Smooth muscle cell (in vitro differentiated cells): ENCODE data around the gene DDX11. TPM values are rescaled to one million over a fixed set of nuclear protein-coding genes. Genes with fewer than 3 reads are reported as not detected.
"Not testable (repeated sequence)": the region's sequence is repeated elsewhere in the genome, so short reads cannot be mapped to it uniquely, and the experiment has no call there.

ENCODE experiments used
- DNase-seq: peaks from one replicate; lab custom pipeline; 2025; ENCODE audit not compliant: unreplicated experiment; lab: John Stamatoyannopoulos, UW
- H2AFZ ChIP-seq: fragments of 200-600 bp; sonication (generic); 2 replicates; pipeline ENCODE4 v1.6.0; 2016; ENCODE audit warnings: antibody characterized with exemption, low read depth, mild to moderate bottlenecking
- H3F3A ChIP-seq: fragments of 200-600 bp; sonication (generic); 2 replicates; pipeline ENCODE4 v1.6.0; 2017; ENCODE audit warnings: antibody characterized with exemption, low read depth
- H3K27ac ChIP-seq: fragments of 200-600 bp; sonication (generic); 2 replicates; pipeline ENCODE4 v1.5.1; 2016; ENCODE audit warnings: low read depth, mild to moderate bottlenecking
- H3K27me3 ChIP-seq: fragments of 200-600 bp; sonication (generic); 2 replicates; pipeline ENCODE4 v1.6.1; 2016; ENCODE audit warnings: low read depth, mild to moderate bottlenecking
- H3K36me3 ChIP-seq: fragments of 200-600 bp; sonication (generic); 2 replicates; pipeline ENCODE4 v1.5.1; 2016; ENCODE audit warnings: low read depth
- H3K4me1 ChIP-seq: fragments of 200-600 bp; sonication (generic); 2 replicates; pipeline ENCODE4 v1.5.1; 2016; ENCODE audit warnings: low read depth
- H3K4me2 ChIP-seq: fragments of 200-600 bp; sonication (generic); 2 replicates; pipeline ENCODE4 v1.6.0; 2016; ENCODE audit warnings: mild to moderate bottlenecking
- H3K4me3 ChIP-seq: fragments of 200-600 bp; sonication (generic); 2 replicates; pipeline ENCODE4 v1.5.1; 2016; ENCODE audit warnings: mild to moderate bottlenecking
- H3K79me2 ChIP-seq: fragments of 200-600 bp; sonication (generic); 2 replicates; pipeline ENCODE4 v1.6.0; 2016; ENCODE audit warnings: low read depth, mild to moderate bottlenecking
- H3K9ac ChIP-seq: fragments of 200-600 bp; sonication (generic); 2 replicates; pipeline ENCODE4 v1.6.0; 2016; ENCODE audit warnings: low read depth
- H3K9me3 ChIP-seq: fragments of 200-600 bp; sonication (generic); replicated peaks from 2 replicates; pipeline ENCODE4 v1.5.1; 2016; ENCODE audit warnings: low read depth
- H4K20me1 ChIP-seq: fragments of 200-600 bp; sonication (generic); 2 replicates; pipeline ENCODE4 v1.6.0; 2016; ENCODE audit warnings: low read depth
- CTCF ChIP-seq: fragments of 200-600 bp; sonication (generic); IDR thresholded peaks from 2 replicates; pipeline ENCODE4 v1.5.1; 2017; ENCODE audit warnings: borderline replicate concordance, mild to moderate bottlenecking, antibody characterized with exemption; ENCODE audit not compliant: insufficient read depth, poor library complexity, severe bottlenecking
- WGBS: methylation state at CpG from one replicate; pipeline ENCODE4 v1.1.7; 2016; ENCODE audit warnings: low lambda C conversion rate; 5-methylcytosine and 5-hydroxymethylcytosine counted together
- polyA plus RNA-seq: library from polyadenylated mRNA; unstranded; fragments of >200 nt; fragmentation: Nextera tagmentation; extraction: Ambion mirVana; gene quantifications from 2 replicates; pipeline ENCODE4 v1.2.1, GENCODE V29; 2016
- total RNA-seq: library from RNA; depleted of rRNA; stranded (reverse); fragments of >200 nt; gene quantifications from 2 replicates; pipeline ENCODE4 v1.2.3, GENCODE V29; 2014

DDX11 gene
- total and polyA plus RNA-seq, 2 experiments from 2014 or later: 13.4 to 22.8 TPM

- WGBS: 93% methylated on average over 1 of the region's 1 CpG
- H3K9ac ChIP-seq: no peak overlapping the region
- H2AFZ ChIP-seq: no peak overlapping the region
- no peaks in the 10 kb centered on the region for H3K79me2 ChIP-seq
- no peaks in the 10 kb centered on the region for H3K9me3 ChIP-seq
- H3K27ac ChIP-seq: no peak overlapping the region
- H3K4me1 ChIP-seq: no peaks in the 10 kb centered on the region
- no peak for TF ChIP-seq CTCF
- no peak overlapping the region for H3K4me3 ChIP-seq
- no peaks in the 10 kb centered on the region for H4K20me1 ChIP-seq
- H3K4me2 ChIP-seq: no peak overlapping the region
- peaks cover 3% of the 10 kb centered on the region for H3K27me3 ChIP-seq
- H3F3A ChIP-seq: no peaks in the 10 kb centered on the region
- DNase-seq: no peak
- no peaks in the 10 kb centered on the region for H3K36me3 ChIP-seq
These were observed 36.6 kb upstream of the DDX11 start for GRCh38 chr12:31037028-31037427.

- DNase-seq: no peak
- H3K27me3 ChIP-seq: peaks cover 3% of the 10 kb centered on the region
- H3K4me2 ChIP-seq: no peak overlapping the region
- no peaks in the 10 kb centered on the region for H3F3A ChIP-seq
- TF ChIP-seq CTCF: no peak
- H3K9ac ChIP-seq: no peak overlapping the region
- H3K9me3 ChIP-seq: no peaks in the 10 kb centered on the region
- H2AFZ ChIP-seq: no peak overlapping the region
- H3K27ac ChIP-seq: no peak overlapping the region
- WGBS: 89% methylated on average over 2 of the region's 2 CpGs
- H3K4me1 ChIP-seq: no peaks in the 10 kb centered on the region
- no peak overlapping the region for H3K4me3 ChIP-seq
- H3K79me2 ChIP-seq: no peaks in the 10 kb centered on the region
- H3K36me3 ChIP-seq: no peaks in the 10 kb centered on the region
- H4K20me1 ChIP-seq: no peaks in the 10 kb centered on the region
These were observed 35.7 kb upstream of the DDX11 start for GRCh38 chr12:31037931-31038330.

GRCh38 chr12:31041033-31041564, 32.6 kb upstream of the DDX11 start:
- 93% methylated on average over 8 of the region's 8 CpGs for WGBS
- Histone ChIP-seq H3K4me2 (no peak overlapping the region), H3K79me2 (no peaks in the 10 kb centered on the region), H3K4me1 (no peaks in the 10 kb centered on the region), H3K4me3 (no peak overlapping the region), H3K9me3 (no peaks in the 10 kb centered on the region), H2AFZ (no peak overlapping the region), H3K36me3 (no peaks in the 10 kb centered on the region), H4K20me1 (no peaks in the 10 kb centered on the region), H3K27me3 (peaks cover 3% of the 10 kb centered on the region), H3K9ac (no peak overlapping the region), H3K27ac (no peak overlapping the region), H3F3A (no peaks in the 10 kb centered on the region)
- TF ChIP-seq CTCF: no peak
- DNase-seq: no peak

- Histone ChIP-seq H3K27ac (peak overlapping the region; percentile 90), H3K9ac (peak overlapping the region; percentile 66), H3K4me2 (peak overlapping the region; percentile 50)
- not testable (repeated sequence) for H2AFZ ChIP-seq, H3K79me2 ChIP-seq, H3F3A ChIP-seq, DNase-seq, H4K20me1 ChIP-seq, H3K9me3 ChIP-seq, H3K27me3 ChIP-seq, H3K4me3 ChIP-seq, H3K4me1 ChIP-seq, H3K36me3 ChIP-seq
- 78% methylated on average over 2 of the region's 2 CpGs for WGBS
These were observed 23.5 kb upstream of the DDX11 start for GRCh38 chr12:31050143-31050542.

GRCh38 chr12:31050548-31050947, 23.1 kb upstream of the DDX11 start:
- H3K27me3 ChIP-seq, H4K20me1 ChIP-seq, H3K79me2 ChIP-seq, H3K4me3 ChIP-seq, H3K9me3 ChIP-seq, H3K36me3 ChIP-seq, H3F3A ChIP-seq, H3K4me1 ChIP-seq, DNase-seq, H2AFZ ChIP-seq: not testable (repeated sequence)
- H3K4me2 ChIP-seq: peak overlapping the region; percentile 50
- H3K27ac ChIP-seq: peak overlapping the region; percentile 90
- WGBS: 55% methylated on average over 7 of the region's 7 CpGs
- peak overlapping the region; percentile 66 for H3K9ac ChIP-seq

GRCh38 chr12:31051692-31052091, 22.0 kb upstream of the DDX11 start:
- H4K20me1 ChIP-seq, H3K27me3 ChIP-seq, H3K4me2 ChIP-seq, H2AFZ ChIP-seq, H3K9ac ChIP-seq, H3K9me3 ChIP-seq, H3K4me1 ChIP-seq, DNase-seq, H3F3A ChIP-seq, H3K79me2 ChIP-seq, H3K36me3 ChIP-seq, H3K4me3 ChIP-seq: not testable (repeated sequence)
- WGBS: 77% methylated on average over 5 of the region's 5 CpGs
- peak overlapping the region; percentile 75 for H3K27ac ChIP-seq
